ENCODE data around the gene RARG.

The RARG gene

DNA sequence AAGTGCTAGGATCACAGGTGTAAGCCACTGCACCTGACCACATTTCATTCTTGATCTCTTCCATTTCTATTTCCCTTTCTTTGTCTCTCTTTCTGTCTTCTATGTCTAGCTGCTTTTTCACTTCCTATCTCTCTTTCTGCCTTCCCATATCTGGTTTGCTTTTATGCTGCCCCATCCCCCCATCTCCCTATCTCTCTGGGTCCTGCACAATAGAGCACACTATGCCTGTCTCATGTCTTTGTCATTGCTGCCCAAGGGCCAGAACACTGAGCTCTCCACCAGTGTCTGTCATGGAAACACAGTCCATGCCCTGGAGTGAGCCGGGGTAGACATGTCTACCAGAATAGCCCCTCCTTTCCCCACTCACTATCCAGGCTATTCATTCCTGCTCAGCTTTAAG, 12.3 kb upstream of the RARG start:
- DNase-seq (ENCODE audit: low read depth): no peak

DNA sequence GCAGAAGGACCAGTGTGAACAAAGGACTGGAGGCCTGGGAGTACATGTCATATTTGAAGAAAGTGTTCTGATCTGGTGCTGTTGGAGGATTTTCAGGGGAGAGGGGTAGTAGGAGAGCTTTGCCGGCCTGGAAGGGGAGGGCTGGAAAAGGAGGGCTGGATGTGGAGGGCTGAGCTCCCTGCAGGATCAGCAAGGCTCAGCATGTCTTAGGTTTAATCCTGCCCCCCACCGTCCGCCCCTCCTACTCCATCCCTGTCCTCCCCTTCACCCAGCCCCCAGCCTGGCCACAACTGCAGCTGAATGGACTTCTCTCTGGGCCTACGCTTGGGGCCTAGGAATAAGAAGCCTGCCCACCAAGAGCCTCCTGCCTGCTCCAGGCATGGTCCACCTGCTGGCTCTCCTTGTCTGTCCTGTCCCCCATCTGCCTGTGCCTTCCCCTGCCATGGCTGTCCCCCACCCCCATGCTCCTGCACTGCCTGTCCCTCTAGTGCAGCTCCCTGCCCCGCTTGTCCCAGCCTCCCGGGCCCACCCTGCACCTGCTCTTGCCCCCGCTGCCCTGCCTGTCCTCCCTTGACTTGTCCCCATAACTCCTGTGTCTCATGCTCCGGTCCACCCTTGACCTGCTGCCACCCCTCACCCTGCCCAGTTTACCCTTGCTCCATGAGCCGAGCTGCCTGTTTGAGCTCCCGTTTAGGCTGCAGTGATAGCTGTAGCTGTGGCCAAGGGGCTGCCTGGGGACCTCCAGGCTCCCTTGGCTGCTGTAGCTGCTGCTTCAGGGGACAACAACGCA, 9.8 kb upstream of the RARG start:
- no peak for DNase-seq (ENCODE audit: low read depth)

DNA sequence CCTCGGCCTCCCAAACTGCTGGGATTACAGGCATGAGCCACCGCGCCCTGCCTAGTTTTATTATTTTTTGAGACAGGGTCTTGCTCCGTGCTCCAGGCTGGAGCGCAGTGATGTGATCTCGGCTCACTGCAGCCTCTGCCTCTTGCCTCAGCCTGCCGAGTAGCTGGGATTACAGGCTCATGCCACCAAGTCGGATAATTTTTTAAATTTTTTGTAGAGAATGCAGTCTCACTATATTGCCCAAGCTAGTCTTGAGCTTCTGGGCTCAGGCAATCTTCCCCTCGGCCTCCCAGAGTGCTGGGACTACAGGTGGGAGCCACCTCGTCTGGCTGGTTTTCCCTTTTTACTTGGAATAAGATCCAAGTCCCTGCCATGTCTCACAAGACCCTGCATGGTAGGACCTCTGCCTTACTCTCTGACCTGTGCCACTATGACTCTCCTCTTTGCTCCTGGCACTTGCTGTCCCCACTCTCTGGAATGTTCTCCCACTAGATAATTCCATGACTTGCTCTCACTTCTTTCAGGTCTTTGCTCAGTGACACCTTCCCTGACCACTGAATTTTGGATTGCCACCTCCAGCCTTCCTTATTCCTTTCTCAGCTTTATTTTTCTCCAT, 7.7 kb upstream of the RARG start:
- no peak for DNase-seq (ENCODE audit: low read depth)

DNA sequence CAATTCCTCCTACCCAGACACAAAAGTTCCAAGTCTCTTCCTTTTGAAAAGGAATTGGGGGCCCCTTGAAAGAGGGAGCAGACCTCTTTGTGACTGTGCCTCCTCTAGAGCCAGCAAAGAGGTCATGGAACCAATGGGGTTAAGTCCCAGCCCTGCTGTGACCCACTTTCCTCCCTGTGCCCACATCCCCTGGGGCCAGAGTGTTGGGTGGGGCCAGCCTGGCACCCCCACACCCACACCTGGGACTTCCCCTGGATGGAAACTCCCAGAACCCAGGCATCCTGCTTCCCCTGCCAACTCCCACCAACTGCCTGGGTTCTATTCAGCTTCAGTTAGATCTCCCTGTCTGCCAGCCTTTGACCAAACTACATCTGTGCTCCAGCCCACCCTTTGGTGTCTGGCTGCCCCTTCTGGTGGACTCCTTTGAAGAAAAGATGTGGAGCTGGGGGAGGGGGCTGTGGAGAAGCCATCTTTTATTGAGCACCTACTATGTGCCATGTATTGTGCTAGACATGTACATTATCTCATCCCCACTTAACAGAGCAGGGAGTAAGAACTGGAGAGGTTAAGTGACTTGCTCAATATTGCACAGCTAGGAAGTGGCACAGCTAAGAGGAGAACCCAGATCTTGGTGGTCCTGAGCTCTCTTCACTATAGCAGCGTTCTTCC, 4.6 kb upstream of the RARG start:
- no peak for DNase-seq (ENCODE audit: low read depth)

DNA sequence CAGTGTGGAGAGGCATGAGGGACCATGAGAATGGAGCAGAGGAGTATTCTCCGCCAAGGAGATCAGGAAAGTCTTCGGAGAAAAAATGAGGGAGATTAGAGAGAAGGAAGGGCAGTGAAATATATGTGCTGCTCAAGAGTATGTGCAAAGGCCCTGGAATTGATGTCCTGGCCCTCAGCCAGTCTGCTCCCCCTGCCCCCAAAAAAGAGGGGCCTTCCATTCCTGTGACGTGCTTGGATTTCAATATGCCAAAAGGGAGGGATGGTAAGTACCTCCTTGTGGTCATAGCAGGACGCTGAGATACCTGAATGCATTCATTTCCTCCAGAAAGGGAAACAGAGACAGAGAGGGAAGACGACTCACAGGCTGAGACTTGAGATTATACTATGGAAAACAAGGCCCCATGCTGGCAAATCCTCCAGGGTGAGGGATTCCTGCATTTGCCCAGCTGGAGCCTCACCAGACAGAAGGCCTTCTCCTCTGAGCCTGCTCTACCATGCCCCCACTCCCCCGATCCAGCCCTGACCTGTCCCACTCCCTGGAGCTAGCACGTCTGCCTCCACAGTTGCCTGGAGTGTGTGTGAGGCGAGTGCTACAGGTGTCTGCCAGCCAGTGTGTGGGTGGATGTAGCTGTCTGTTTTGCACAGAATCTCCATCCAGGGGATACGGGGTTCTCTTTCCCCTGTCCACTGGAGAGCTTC, 3.9 kb upstream of the RARG start:
- no peak for DNase-seq (ENCODE audit: low read depth)

DNA sequence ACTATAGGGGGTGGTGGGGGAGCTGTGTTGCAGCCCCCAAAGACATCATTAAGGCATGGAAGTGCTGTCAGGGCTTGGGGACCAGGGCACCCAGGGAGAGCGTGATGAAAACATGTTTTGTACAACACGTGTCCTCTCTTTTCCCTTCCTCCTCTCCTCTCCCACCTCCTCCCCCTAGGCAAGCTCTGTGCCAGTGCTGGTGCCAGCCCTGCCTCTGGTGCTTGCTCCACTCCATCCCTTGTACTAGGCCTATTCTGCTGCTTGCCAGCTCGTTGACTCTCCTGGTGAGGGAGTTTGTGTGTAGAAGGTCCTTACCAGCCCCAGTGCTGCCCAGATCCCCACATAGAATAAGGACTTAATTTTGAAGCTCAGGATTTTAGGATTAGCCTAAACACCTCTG, 3.2 kb upstream of the RARG start:
- DNase-seq (ENCODE audit: low read depth): no peak

DNA sequence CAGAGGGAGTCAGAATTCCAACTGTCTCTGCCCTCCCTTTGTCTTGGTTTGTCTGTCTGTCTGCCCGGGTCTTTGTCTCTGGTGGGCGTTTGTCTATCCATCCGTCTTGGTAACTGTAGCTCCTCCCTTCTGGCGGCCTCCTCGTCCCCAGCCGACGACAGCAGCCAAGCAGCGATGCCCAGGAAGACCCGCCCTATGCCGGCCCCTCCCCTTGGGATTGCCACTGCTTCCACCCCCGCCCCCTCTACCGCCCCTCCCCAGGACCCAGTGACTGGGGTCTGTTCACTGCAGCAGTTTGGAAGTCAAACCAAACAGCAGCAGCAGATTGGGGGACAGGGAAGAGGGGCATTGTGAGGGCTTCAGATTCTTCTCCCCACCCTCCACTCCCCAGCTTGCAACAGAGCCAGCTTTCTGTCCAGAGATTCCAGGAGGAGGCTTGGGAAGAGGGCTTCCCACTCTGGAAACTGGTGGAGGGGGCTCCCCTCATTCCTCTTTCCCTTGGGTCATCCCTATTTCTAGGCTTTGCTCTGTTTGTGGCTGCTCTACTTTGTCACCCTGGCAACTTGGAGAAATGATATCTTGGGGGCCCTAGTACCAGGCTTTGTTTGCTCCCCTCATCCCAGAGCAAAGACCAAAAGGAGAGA, 2.4 kb upstream of the RARG start:
- DNase-seq (ENCODE audit: low read depth): no peak

DNA sequence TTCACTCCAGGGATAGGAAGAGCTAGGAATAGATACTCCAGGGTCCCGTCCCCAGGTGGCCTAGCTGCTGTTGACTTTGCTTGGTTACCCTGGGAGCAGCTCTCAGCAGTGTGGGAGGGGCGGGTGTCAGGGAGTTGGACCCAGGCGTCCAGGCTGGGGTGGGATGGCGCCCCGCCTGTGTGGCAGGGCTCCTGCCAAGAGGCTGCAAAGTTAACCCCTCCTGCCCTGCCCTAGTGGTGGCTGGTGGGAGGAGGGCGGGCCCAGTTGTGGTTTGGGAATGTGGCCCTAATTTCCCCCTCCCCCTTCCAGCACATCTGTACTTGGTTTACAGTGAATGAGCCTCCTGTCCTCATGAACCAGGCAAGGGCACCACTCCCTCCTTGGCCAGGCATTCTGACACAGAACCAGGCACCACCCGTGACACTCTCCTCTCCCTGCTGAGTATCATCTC, 1.7 kb upstream of the RARG start:
- no peak for DNase-seq (ENCODE audit: low read depth)

DNA sequence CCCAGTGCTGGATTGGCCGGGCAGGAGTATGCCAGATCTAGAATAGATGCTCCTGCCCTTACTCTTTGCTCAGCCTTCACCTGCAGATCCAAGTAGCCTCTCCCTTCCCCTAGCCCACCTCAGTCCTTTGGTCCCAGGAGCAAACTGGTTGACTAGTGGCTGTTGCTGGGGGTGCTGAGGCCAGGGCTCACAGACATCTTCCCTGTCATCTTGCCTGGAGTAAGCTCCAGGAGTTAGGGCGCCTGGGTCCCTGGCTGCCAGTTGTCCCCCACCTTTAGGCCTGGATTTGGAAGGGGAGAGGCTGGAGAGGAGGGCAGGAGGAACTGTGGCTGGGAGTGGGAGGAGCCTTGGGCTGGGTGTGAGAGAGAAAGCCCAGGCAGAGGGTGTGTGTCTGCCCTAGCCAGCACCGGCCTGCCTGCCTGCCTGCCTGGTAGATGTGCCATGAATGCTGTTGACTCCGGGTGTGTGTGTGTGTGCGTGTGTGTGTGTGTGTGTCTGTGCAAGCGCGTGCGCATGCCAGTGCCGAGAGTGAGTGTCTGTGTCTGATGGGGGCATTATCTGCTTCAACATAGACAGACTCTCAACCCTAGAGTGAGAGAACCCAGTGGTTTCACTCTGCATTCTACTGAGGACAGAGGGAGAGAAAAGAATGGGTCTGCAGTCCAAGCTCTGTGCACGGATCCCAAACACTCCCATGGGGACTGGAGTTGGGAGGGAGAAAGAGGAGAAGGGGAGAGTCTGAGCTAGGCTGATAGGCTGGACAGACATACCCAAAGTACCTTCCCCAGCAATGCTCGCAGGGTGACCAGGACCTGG, 845 bp upstream of the RARG start:
- DNase-seq (ENCODE audit: low read depth): no peak

DNA sequence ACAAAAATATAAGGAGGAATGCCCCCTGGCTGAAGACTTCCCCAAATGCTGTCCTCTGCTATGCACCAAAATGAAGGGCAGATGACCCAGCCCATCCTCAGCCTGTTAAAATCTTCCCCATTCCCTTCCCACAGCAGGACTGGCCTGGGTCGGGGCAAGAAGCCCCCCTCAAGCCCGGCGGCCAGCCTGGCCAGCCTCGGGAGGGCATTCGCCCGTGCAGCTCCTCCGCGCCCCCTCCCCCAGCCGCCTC, 413 bp downstream of the RARG start:
- no peak for DNase-seq (ENCODE audit: low read depth)

DNA sequence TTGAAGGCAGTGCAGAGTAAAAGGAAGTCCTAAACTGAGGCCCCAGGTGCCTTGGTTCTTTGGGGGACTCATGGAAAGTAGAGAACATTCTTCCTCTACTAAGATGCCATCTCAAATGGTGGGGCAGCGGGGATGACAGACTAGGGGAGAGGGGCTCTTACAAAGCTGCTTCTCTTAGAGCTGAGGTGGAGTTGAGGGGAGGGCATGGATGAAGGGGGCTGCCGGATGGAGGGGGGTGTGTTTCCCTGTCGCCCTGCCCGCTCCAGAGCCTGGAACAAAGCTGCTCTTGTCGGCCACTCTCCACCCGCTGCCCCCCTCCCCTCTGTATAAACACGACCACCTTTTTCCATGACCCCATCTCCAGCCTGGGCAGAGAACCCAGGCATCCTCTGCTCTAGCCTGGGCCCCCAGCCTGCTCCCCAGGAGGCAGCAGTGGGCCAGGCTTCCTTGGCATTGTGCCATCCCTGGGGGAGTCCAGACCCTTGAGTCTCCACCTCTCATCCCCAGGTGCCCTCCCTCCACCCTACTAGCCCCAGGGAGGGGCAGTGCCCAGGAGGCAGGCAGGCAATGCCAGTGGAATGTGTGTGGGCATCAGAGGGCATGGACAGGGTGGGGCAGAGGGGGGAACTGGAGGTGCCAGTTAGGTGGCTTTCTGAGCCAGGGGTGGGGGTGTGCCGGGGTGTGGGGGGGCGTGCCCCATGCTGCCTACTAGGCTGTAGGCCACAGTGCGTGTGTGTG, 1.7 kb downstream of the RARG start:
- no peak for DNase-seq (ENCODE audit: low read depth)

DNA sequence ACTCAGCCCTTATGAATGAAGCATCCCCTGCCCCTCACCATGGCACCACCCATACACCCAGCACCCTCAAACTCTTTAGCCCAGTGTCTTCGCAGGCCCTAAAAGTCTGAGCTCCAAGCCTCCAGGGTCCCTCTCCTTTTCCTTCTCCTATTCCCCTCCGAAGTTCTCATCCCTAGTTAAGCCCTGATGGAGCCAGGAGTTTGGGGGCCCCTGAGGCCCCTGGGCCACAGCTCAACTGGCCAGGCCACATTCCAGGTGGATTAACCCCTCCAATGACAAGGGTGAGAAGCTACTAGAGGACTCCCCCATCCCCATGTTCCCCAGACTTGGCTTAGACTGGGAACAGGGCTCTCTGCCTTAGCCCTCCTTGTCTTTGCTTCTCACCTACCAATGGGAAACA, 2.6 kb downstream of the RARG start:
- DNase-seq (ENCODE audit: low read depth): no peak

DNA sequence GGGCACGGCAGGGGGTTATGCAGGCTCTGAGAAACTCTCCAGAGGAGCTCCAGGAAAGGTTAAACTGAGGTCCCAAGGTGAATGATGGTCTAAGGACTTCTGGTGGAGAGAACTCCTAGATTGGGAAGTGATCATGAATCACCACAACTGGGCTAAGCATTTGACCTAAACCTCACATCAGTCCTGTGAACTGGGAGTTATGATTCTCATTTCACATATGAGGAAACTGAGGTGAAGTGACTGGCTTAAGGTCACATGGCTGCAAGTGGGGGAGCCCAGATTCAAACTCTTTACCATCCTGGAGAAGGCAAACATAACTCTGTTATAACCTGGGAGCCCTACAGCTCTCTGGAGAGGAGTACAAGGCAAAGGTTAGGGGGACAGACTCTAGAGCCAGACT, 4.2 kb downstream of the RARG start:
- DNase-seq (ENCODE audit: low read depth): no peak

DNA sequence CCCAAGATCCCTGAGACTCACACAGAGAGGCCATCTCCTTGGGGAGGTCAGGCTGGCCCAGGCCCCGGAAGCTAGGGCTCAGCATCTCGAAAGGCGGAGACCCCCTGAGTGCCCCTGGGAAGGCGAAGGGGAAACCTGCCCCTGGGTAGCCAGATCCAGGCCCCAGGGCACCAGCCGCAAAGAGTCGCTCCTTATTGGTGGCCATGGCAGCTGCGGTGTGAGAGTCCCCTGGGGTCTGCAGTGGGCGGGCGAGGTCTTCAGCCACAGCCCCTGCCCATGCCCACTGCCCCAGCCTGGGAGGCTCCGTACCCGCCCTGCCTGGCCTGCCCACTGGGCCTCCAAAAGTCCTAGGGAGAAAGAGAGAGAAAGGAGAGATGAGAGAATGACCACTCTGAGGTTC, 4.7 kb downstream of the RARG start:
- DNase-seq (ENCODE audit: low read depth): no peak

DNA sequence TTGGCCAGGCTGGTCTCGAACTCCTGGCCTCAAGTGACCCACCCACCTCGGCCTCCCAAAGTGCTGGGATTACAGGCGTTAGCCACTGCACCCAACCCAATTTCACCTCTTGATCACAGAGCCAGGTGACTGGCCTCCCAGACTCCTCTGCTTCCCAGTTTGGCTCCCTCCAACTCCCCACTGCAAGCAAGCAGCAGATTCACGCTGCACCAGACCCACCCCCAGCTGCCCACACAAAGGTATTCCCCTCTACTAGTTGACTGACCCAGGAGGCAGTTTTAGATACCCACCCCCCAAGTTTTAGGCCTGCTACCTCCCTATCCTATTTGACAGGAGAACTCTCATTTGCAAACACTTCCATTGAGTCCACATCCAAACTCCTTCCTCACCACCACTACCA, 5.2 kb downstream of the RARG start:
- no peak for DNase-seq (ENCODE audit: low read depth)

DNA sequence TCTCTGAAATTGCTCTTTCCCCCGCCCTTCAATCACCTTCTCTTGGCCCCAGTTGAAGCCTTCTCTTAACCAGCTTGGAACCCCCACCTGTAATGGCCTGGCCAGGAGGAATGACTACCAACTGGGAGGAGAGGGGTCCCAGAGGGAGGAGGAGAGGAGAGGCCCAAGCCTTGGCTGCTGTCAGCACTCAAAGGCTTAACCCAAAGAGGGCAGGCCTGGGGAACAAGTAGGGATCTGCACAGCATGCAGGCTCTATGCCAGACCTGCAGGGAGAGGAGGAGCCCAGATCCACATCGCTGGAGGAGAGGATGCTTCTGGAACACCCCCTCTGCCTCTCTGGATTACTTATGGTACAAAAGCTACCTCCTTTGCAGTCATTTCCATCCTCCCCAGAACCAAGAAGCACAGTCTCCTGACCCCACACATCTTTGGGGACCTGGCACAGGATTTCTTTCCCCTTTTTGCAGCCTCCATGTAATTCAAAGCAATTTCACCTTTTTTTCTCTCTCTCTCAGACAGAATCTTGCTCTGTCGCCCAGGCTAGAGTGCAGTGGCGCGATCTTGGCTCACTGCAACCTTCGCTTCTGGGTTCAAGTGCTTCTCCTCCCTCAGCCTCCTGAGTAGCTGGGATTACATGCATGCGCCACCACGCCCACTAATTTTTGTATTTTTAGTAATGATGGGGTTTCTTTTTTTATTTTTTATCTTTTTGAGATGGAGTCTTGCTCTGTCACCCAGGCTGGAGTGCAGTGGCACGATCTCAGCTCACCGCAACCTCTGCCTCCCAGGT, 6.2 kb downstream of the RARG start:
- no peak for DNase-seq (ENCODE audit: low read depth)

DNA sequence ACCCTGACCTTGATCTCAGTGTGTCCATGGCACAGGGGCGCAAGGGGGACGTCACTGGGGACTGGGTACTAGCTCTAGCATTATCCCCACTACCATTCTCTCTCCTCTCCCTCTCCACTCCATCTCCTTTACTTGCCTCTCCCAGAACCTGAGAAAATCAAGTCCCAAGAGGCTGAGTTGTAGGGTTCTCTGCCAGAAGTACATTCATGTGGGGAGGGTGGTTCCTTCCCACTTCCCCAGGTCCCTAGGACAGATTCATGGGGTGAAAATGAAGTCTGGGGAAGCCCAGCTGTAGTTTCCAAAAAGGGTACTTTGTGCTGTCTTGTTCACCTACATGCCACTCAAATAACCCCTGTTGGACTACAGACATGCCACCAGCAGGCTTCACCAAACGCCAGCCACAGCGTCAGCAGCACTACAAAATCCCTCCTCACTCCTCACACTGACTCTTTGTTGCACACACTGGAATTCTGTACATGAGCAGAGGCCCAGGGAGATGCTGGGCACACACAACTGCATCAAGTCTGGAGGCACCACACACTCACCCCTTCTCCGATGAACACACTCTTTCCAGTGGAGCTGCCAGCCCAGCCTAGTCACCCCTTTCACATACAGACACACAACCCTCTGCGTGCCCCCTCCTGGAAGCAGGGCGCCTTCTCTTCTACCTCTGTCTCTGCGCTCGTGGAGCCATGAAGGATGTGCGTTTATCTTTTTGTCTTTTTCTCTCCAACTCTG, 6.9 kb downstream of the RARG start:
- no peak for DNase-seq (ENCODE audit: low read depth)

DNA sequence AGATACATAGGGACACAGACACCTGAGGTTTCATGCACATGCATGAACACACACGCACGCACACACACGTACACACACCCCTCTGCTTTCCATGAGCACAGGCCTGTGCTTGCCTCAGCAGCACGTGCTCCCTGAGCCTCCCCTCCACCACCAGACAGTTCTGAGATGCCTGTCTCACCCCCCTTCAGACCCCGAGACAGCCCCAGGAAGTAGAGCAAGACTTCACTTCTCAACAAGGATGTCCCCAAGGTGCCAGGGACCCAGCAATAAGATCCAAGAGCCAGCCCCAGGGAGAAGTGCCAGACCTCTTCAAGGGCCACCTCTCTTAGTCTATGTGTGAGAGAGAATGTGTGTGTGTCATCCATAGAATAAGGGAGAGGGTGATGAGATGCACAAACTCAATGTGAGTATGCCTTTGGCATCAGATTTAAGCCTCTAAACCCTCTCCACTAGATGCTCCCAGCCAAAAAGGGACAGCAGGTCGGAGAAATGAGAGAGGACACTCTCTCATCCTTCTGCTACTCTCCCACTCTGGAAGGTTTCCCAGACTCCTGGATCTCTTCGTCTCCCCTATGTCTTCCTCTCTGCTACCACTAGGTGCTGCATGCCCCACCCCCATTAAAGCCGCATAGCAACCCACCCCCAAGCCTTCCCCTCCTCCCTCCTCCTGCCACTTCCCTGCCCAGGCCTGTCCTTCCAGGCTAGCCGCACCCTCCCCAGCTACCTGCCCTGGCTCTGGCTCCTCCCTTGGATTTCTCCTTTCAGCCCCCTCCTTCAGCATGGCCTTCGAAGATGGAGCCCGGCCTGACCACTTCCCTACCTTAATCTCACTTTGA, 7.7 kb downstream of the RARG start:
- no peak for DNase-seq (ENCODE audit: low read depth)

Measured in non-pigmented ciliary epithelial cell (primary cell).